ENCODE data around the gene KDM1B. TPM values are rescaled to one million over a fixed set of nuclear protein-coding genes. Genes with fewer than 3 reads are reported as not detected.

KDM1B gene
- total RNA-seq, 1 experiment from 2014 or later = 15.8 TPM

GRCh38 chr6:18249271-18249670 lies 94.0 kb downstream of the KDM1B start:
- DNase-seq (ENCODE audit: low spot score) = no peak
- intact Hi-C loops (cut with micrococcal nuclease; ENCODE audit: unreplicated experiment) = no loop called here
- no peaks in the 10 kb centered on the region for H3K27me3 ChIP-seq (replicated peaks; ENCODE audit: insufficient read depth, low read depth, low read length, poor library complexity)
- H3K9me3 ChIP-seq (ENCODE audit: low read depth, low read length, poor library complexity, severe bottlenecking) = no peaks in the 10 kb centered on the region
- no peak for TF ChIP-seq EZH2 (IDR thresholded peaks at IDR 0.05; ENCODE audit: borderline replicate concordance, low read depth, low read length, poor library complexity, severe bottlenecking)
- TF ChIP-seq CTCF (conservative IDR thresholded peaks at IDR 0.05; ENCODE audit: low read depth, low read length) = no peak
- ChIA-PET CTCF (no interaction called here), POLR2A (ENCODE audit: low non-redundant PET) (interaction anchor here (0.5 to 0.6 kb wide), 2 partner anchors 10 to 1349 kb away, joined by 3 read pairs; no protein-coding TSS in a partner anchor)
- no peak overlapping the region for H3K27ac ChIP-seq (ENCODE audit: low read depth, low read length, poor library complexity, severe bottlenecking)
- H3K36me3 ChIP-seq (ENCODE audit: insufficient read depth, low read length, poor library complexity, severe bottlenecking) = peaks cover 97% of the 10 kb centered on the region
- H3K4me3 ChIP-seq (ENCODE audit: low read depth, low read length, poor library complexity, severe bottlenecking) = no peak overlapping the region
- TSS peak; percentile 1 for BruUV-seq (replicated peaks)
- no peaks in the 10 kb centered on the region for H3K4me1 ChIP-seq (ENCODE audit: insufficient read depth, low read length, poor library complexity, severe bottlenecking)

- DNase-seq (ENCODE audit: low spot score) = no peak
- H3K9me3 ChIP-seq (ENCODE audit: low read depth, low read length, poor library complexity, severe bottlenecking) = no peaks in the 10 kb centered on the region
- intact Hi-C loops (cut with micrococcal nuclease; ENCODE audit: unreplicated experiment) = no loop called here
- H3K4me3 ChIP-seq (ENCODE audit: low read depth, low read length, poor library complexity, severe bottlenecking) = no peak overlapping the region
- H3K27ac ChIP-seq (ENCODE audit: low read depth, low read length, poor library complexity, severe bottlenecking) = no peak overlapping the region
- POLR2A ChIA-PET (ENCODE audit: low non-redundant PET) = no interaction called here
- H3K4me1 ChIP-seq (ENCODE audit: insufficient read depth, low read length, poor library complexity, severe bottlenecking) = peaks cover 18% of the 10 kb centered on the region
- peaks cover 98% of the 10 kb centered on the region for H3K36me3 ChIP-seq (ENCODE audit: insufficient read depth, low read length, poor library complexity, severe bottlenecking)
- no TSS peak for BruUV-seq (replicated peaks)
- TF ChIP-seq EZH2 (IDR thresholded peaks at IDR 0.05; ENCODE audit: borderline replicate concordance, low read depth, low read length, poor library complexity, severe bottlenecking) = no peak
- no peak for TF ChIP-seq CTCF (conservative IDR thresholded peaks at IDR 0.05; ENCODE audit: low read depth, low read length)
- CTCF ChIA-PET = no interaction called here
- H3K27me3 ChIP-seq (replicated peaks; ENCODE audit: insufficient read depth, low read depth, low read length, poor library complexity) = no peaks in the 10 kb centered on the region
Measured at GRCh38 chr6:18253635-18254034, 98.4 kb downstream of the KDM1B start.

GRCh38 chr6:18254793-18255192 lies 99.6 kb downstream of the KDM1B start:
- Histone ChIP-seq H3K4me3 (ENCODE audit: low read depth, low read length, poor library complexity, severe bottlenecking) (no peak overlapping the region), H3K27me3 (replicated peaks; ENCODE audit: insufficient read depth, low read depth, low read length, poor library complexity) (no peaks in the 10 kb centered on the region), H3K27ac (ENCODE audit: low read depth, low read length, poor library complexity, severe bottlenecking) (no peak overlapping the region), H3K4me1 (ENCODE audit: insufficient read depth, low read length, poor library complexity, severe bottlenecking) (peaks cover 21% of the 10 kb centered on the region), H3K9me3 (ENCODE audit: low read depth, low read length, poor library complexity, severe bottlenecking) (no peaks in the 10 kb centered on the region), H3K36me3 (ENCODE audit: insufficient read depth, low read length, poor library complexity, severe bottlenecking) (peaks cover 86% of the 10 kb centered on the region)
- ChIA-PET POLR2A (ENCODE audit: low non-redundant PET) (no interaction called here), CTCF (no interaction called here)
- TF ChIP-seq EZH2 (IDR thresholded peaks at IDR 0.05; ENCODE audit: borderline replicate concordance, low read depth, low read length, poor library complexity, severe bottlenecking) = no peak
- no peak for TF ChIP-seq CTCF (conservative IDR thresholded peaks at IDR 0.05; ENCODE audit: low read depth, low read length)
- BruUV-seq (replicated peaks) = TSS peak; percentile 5
- intact Hi-C loops (cut with micrococcal nuclease; ENCODE audit: unreplicated experiment) = no loop called here
- no peak for DNase-seq (ENCODE audit: low spot score)

All from A673 (cell line).